Activated T-cell treated with anti-CD3 and anti-CD28 coated beads, Interleukin-2, amount 50 U/mL, for 72 hours (primary cell): ENCODE measurements around the gene FLT4. TPM values are rescaled to one million over a fixed set of nuclear protein-coding genes. Genes with fewer than 3 reads are reported as not detected.

Experiments
- ATAC-seq, 2 donors: fragments of 150-1000 bp; cut with Tn5 transposase; replicated peaks in 1 of 2; 2 replicates each; pipeline ENCODE4 v1.10.0; 2021; ENCODE audit warnings: moderate library complexity in 2 of 2, mild to moderate bottlenecking in 1 of 2
- DNase-seq, 2 donors: peaks; one replicate each; pipeline ENCODE4 v3.0.0; 2021 to 2022; ENCODE audit warnings: mixed read lengths in 1 of 2
- H3K27ac Mint-ChIP-seq: one replicate; pipeline ENCODE4 v1.8.0; 2022; ENCODE audit warnings: mild to moderate bottlenecking, moderate library complexity, mixed read lengths
- H3K27me3 Mint-ChIP-seq: one replicate; pipeline ENCODE4 v1.8.0; 2022; ENCODE audit warnings: low read depth, mixed read lengths
- H3K36me3 Mint-ChIP-seq, 2 donors: one replicate each; pipeline ENCODE4 v1.8.0; 2022; ENCODE audit warnings: mixed read lengths in 2 of 2, mild to moderate bottlenecking in 1 of 2; ENCODE audit not compliant: insufficient read depth in 2 of 2
- H3K4me1 Mint-ChIP-seq: one replicate; pipeline ENCODE4 v1.8.0; 2022; ENCODE audit warnings: low read depth, mixed read lengths
- H3K4me3 Mint-ChIP-seq, 2 donors: one replicate each; pipeline ENCODE4 v1.8.0; 2022; ENCODE audit warnings: mild to moderate bottlenecking in 2 of 2, mixed read lengths in 2 of 2, moderate library complexity in 2 of 2
- H3K9me3 Mint-ChIP-seq, 2 donors: one replicate each; pipeline ENCODE4 v1.8.0; 2022; ENCODE audit warnings: mixed read lengths in 2 of 2
- total RNA-seq, 2 donors: library from RNA; stranded (reverse); gene quantifications; one replicate each; pipeline ENCODE4 v1.2.3, GENCODE V29; 2022

FLT4 gene
- total RNA-seq, 2 donors from 2014 or later = 0.79 to 1.7 TPM

- Mint-ChIP-seq H3K4me1 (peaks cover 5% of the 10 kb centered on the region), H3K36me3 (peaks cover 1 to 2% of the 10 kb centered on the region in 2 donors), H3K9me3 (no peaks in the 10 kb centered on the region), H3K4me3 (peak within 1 kb of the TSS; percentile 42 to 52), H3K27me3 (peaks cover 51% of the 10 kb centered on the region), H3K27ac (no peak within 1 kb of the TSS)
- DNase-seq = no peak
- peak; percentile 12 to 14 for ATAC-seq
Measured at GRCh38 chr5:180591311-180591887, 58.0 kb downstream of the FLT4 start, which contains the start of gene SCGB3A1. SCGB3A1 (minus strand) TSS chr5:180591499; CDS start chr5:180591462, 37 bp downstream.

GRCh38 chr5:180590543-180591310, 58.7 kb downstream of the FLT4 start:
- Mint-ChIP-seq H3K36me3 (peaks cover 1 to 2% of the 10 kb centered on the region in 2 donors), H3K27ac (no peak overlapping the region), H3K4me3 (peak overlapping the region; percentile 27 to 29), H3K9me3 (no peaks in the 10 kb centered on the region), H3K27me3 (peaks cover 58% of the 10 kb centered on the region), H3K4me1 (peaks cover 5% of the 10 kb centered on the region)
- DNase-seq (no peak), ATAC-seq (peak; percentile 24 to 29)

- peaks cover 5% of the 10 kb centered on the region for H3K4me1 Mint-ChIP-seq
- H3K36me3 Mint-ChIP-seq = peaks cover 1 to 2% of the 10 kb centered on the region in 2 donors
- H3K4me3 Mint-ChIP-seq = peak overlapping the region; percentile 41 to 54
- H3K27me3 Mint-ChIP-seq = peaks cover 61% of the 10 kb centered on the region
- peak; percentile 23 to 29 for ATAC-seq
- no peak for DNase-seq
- H3K9me3 Mint-ChIP-seq = no peaks in the 10 kb centered on the region
- no peak overlapping the region for H3K27ac Mint-ChIP-seq
Measured at GRCh38 chr5:180589771-180590542, 59.4 kb downstream of the FLT4 start.

- Mint-ChIP-seq H3K4me1 (no peaks in the 10 kb centered on the region), H3K27ac (no peak overlapping the region), H3K9me3 (no peaks in the 10 kb centered on the region), H3K27me3 (peaks cover 51% of the 10 kb centered on the region), H3K4me3 (no peak overlapping the region), H3K36me3 (no peaks in the 10 kb centered on the region)
- DNase-seq (no peak), ATAC-seq (no peak)
Measured at GRCh38 chr5:180586870-180587269, 62.5 kb downstream of the FLT4 start.

GRCh38 chr5:180586204-180586603, 63.2 kb downstream of the FLT4 start:
- peaks cover 51% of the 10 kb centered on the region for H3K27me3 Mint-ChIP-seq
- ATAC-seq (no peak), DNase-seq (no peak)
- H3K4me3 Mint-ChIP-seq = no peak overlapping the region
- no peaks in the 10 kb centered on the region for H3K36me3 Mint-ChIP-seq
- H3K4me1 Mint-ChIP-seq = no peaks in the 10 kb centered on the region
- H3K27ac Mint-ChIP-seq = no peak overlapping the region
- no peaks in the 10 kb centered on the region for H3K9me3 Mint-ChIP-seq

- DNase-seq (no peak), ATAC-seq (no peak)
- Mint-ChIP-seq H3K9me3 (no peaks in the 10 kb centered on the region), H3K4me1 (no peaks in the 10 kb centered on the region), H3K27ac (peak overlapping the region; percentile 26), H3K36me3 (no peaks in the 10 kb centered on the region), H3K4me3 (no peak overlapping the region), H3K27me3 (peaks cover 38% of the 10 kb centered on the region)
Measured at GRCh38 chr5:180583738-180584137, 65.7 kb downstream of the FLT4 start.

- Mint-ChIP-seq H3K4me3 (no peak overlapping the region), H3K36me3 (peaks cover 6% of the 10 kb centered on the region in 2 donors), H3K4me1 (peaks cover 8% of the 10 kb centered on the region), H3K27me3 (peaks cover 17% of the 10 kb centered on the region), H3K27ac (no peak overlapping the region), H3K9me3 (no peaks in the 10 kb centered on the region)
- DNase-seq (no peak), ATAC-seq (no peak)
Measured at GRCh38 chr5:180580681-180581080, 68.7 kb downstream of the FLT4 start.

GRCh38 chr5:180575571-180575970, 73.8 kb downstream of the FLT4 start:
- no peaks in the 10 kb centered on the region for H3K27me3 Mint-ChIP-seq
- H3K4me1 Mint-ChIP-seq = peaks cover 16% of the 10 kb centered on the region
- H3K9me3 Mint-ChIP-seq = no peaks in the 10 kb centered on the region
- peak overlapping the region; percentile 89 for H3K27ac Mint-ChIP-seq
- ATAC-seq = peak; percentile 74 to 75
- peak in 1 of 2 donors; percentile 14 for DNase-seq
- peaks cover 12 to 19% of the 10 kb centered on the region in 2 donors for H3K36me3 Mint-ChIP-seq
- H3K4me3 Mint-ChIP-seq = peak overlapping the region; percentile 23 to 82

- peaks cover 14 to 40% of the 10 kb centered on the region in 2 donors for H3K36me3 Mint-ChIP-seq
- peaks cover 26% of the 10 kb centered on the region for H3K4me1 Mint-ChIP-seq
- DNase-seq (no peak), ATAC-seq (peak in 1 of 2 donors; percentile 44)
- no peaks in the 10 kb centered on the region for H3K9me3 Mint-ChIP-seq
- H3K4me3 Mint-ChIP-seq = peak overlapping the region; percentile 4 to 13
- H3K27me3 Mint-ChIP-seq = no peaks in the 10 kb centered on the region
- H3K27ac Mint-ChIP-seq = no peak overlapping the region
Measured at GRCh38 chr5:180568914-180569313, 80.5 kb downstream of the FLT4 start.

- peak overlapping the region; percentile 44 for H3K27ac Mint-ChIP-seq
- H3K4me3 Mint-ChIP-seq = peak overlapping the region; percentile 58 to 65
- DNase-seq (peak; percentile 44 to 53), ATAC-seq (peak; percentile 63 to 71)
- no peaks in the 10 kb centered on the region for H3K9me3 Mint-ChIP-seq
- H3K36me3 Mint-ChIP-seq = peaks cover 18 to 41% of the 10 kb centered on the region in 2 donors
- peaks cover 58% of the 10 kb centered on the region for H3K4me1 Mint-ChIP-seq
- no peaks in the 10 kb centered on the region for H3K27me3 Mint-ChIP-seq
Measured at GRCh38 chr5:180563994-180564393, 85.4 kb downstream of the FLT4 start.

GRCh38 chr5:180558232-180558631, 91.2 kb downstream of the FLT4 start:
- H3K4me3 Mint-ChIP-seq = no peak overlapping the region
- DNase-seq (no peak), ATAC-seq (no peak)
- peaks cover 57% of the 10 kb centered on the region for H3K4me1 Mint-ChIP-seq
- no peak overlapping the region for H3K27ac Mint-ChIP-seq
- H3K9me3 Mint-ChIP-seq = no peaks in the 10 kb centered on the region
- H3K36me3 Mint-ChIP-seq = peaks cover 11 to 31% of the 10 kb centered on the region in 2 donors
- no peaks in the 10 kb centered on the region for H3K27me3 Mint-ChIP-seq

GRCh38 chr5:180557217-180557809, 92.1 kb downstream of the FLT4 start:
- ATAC-seq (peak; percentile 95 to 96), DNase-seq (no peak)
- Mint-ChIP-seq H3K27ac (peak overlapping the region; percentile 77), H3K36me3 (peaks cover 11 to 34% of the 10 kb centered on the region in 2 donors), H3K4me1 (peaks cover 51% of the 10 kb centered on the region), H3K9me3 (no peaks in the 10 kb centered on the region), H3K4me3 (peak overlapping the region; percentile 4 to 41), H3K27me3 (no peaks in the 10 kb centered on the region)
